GM19397 (cell line): ENCODE results near the gene GDF2.

Experiments
- ATAC-seq: cut with Tn5 transposase; IDR thresholded peaks from one replicate; pipeline ENCODE4 v1.9.1; 2021; ENCODE audit warnings: mild to moderate bottlenecking, moderate library complexity; ENCODE audit not compliant: unreplicated experiment

Gene GDF2

GRCh38 chr10:47366731-47367460 is 44.6 kb downstream of the GDF2 start:
- ATAC-seq: no peak

- ATAC-seq: no peak
These were observed 45.4 kb downstream of the GDF2 start for GRCh38 chr10:47367646-47368045.

GRCh38 chr10:47368431-47369180 is 46.4 kb downstream of the GDF2 start:
- no peak for ATAC-seq

- no peak for ATAC-seq
These were observed 47.1 kb downstream of the GDF2 start for GRCh38 chr10:47369251-47369894.

- ATAC-seq: no peak
These were observed 47.9 kb downstream of the GDF2 start for GRCh38 chr10:47370015-47370767.

GRCh38 chr10:47370878-47371277 is 48.6 kb downstream of the GDF2 start:
- no peak for ATAC-seq

GRCh38 chr10:47371629-47372485 is 49.6 kb downstream of the GDF2 start:
- no peak for ATAC-seq

- ATAC-seq: no peak
These were observed 50.5 kb downstream of the GDF2 start for GRCh38 chr10:47372726-47373125.

GRCh38 chr10:47374611-47375536 is 52.6 kb downstream of the GDF2 start:
- ATAC-seq: no peak

GRCh38 chr10:47376522-47377220 is 54.4 kb downstream of the GDF2 start:
- ATAC-seq: no peak
